ENCODE measurements around the gene TMEM181.

DNA sequence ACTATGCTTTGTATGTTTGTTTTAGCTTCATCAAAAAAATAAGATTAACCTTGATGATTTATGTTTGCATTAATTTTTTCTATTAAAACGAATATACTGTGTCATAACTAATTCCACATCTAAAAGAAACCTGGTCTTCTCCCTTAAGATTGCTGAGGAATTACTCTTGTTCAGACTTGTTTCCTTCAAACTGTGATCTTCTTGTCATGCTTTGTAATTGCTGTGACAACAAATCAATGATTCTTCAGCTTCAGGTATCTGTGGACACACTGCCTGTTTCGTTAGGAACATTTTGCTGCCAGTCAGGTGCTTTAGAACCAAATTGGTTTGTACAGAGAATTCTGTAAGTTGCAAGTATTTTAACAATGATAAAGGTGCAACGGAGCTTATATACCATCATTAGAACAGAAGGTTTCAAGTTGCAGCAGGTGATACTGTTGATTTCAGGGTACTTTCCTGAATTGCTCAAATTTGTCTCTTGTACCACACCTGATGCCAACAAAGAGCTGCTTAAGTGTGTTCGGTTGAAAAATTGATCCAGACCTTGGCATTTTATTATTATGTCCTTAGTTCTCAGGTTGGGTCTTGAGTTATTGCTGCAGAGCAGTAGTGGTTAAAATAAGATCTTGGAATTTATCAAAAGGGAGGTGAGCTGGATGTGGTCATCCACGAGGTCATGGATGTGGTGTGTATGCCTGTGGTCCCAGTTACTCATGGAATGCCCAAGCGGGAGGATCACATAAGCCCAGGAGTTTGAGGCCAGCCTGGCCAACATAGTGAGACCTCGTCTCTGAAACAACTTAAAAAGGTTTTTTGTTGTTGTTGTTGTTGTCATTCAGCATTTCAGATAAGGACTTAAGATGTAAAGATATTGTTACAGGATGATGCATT is 109.5 kb downstream of the TMEM181 start:
- TF ChIP-seq POLR2AphosphoS5 (IDR thresholded peaks at IDR 0.05; ENCODE audit: low read depth, low read length): no peak
- TF ChIP-seq, protein P1, sequence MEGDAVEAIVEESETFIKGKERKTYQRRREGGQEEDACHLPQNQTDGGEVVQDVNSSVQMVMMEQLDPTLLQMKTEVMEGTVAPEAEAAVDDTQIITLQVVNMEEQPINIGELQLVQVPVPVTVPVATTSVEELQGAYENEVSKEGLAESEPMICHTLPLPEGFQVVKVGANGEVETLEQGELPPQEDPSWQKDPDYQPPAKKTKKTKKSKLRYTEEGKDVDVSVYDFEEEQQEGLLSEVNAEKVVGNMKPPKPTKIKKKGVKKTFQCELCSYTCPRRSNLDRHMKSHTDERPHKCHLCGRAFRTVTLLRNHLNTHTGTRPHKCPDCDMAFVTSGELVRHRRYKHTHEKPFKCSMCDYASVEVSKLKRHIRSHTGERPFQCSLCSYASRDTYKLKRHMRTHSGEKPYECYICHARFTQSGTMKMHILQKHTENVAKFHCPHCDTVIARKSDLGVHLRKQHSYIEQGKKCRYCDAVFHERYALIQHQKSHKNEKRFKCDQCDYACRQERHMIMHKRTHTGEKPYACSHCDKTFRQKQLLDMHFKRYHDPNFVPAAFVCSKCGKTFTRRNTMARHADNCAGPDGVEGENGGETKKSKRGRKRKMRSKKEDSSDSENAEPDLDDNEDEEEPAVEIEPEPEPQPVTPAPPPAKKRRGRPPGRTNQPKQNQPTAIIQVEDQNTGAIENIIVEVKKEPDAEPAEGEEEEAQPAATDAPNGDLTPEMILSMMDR (IDR thresholded peaks at IDR 0.05): no peak
- TF ChIP-seq, protein P2, sequence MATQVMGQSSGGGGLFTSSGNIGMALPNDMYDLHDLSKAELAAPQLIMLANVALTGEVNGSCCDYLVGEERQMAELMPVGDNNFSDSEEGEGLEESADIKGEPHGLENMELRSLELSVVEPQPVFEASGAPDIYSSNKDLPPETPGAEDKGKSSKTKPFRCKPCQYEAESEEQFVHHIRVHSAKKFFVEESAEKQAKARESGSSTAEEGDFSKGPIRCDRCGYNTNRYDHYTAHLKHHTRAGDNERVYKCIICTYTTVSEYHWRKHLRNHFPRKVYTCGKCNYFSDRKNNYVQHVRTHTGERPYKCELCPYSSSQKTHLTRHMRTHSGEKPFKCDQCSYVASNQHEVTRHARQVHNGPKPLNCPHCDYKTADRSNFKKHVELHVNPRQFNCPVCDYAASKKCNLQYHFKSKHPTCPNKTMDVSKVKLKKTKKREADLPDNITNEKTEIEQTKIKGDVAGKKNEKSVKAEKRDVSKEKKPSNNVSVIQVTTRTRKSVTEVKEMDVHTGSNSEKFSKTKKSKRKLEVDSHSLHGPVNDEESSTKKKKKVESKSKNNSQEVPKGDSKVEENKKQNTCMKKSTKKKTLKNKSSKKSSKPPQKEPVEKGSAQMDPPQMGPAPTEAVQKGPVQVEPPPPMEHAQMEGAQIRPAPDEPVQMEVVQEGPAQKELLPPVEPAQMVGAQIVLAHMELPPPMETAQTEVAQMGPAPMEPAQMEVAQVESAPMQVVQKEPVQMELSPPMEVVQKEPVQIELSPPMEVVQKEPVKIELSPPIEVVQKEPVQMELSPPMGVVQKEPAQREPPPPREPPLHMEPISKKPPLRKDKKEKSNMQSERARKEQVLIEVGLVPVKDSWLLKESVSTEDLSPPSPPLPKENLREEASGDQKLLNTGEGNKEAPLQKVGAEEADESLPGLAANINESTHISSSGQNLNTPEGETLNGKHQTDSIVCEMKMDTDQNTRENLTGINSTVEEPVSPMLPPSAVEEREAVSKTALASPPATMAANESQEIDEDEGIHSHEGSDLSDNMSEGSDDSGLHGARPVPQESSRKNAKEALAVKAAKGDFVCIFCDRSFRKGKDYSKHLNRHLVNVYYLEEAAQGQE (IDR thresholded peaks at IDR 0.05; ENCODE audit: insufficient read depth in 1 of 2, low read depth in 2 of 2, low read length in 1 of 2): no peak

All from Panc1 (cell line).